ENCODE results near the gene GPR158.

DNA sequence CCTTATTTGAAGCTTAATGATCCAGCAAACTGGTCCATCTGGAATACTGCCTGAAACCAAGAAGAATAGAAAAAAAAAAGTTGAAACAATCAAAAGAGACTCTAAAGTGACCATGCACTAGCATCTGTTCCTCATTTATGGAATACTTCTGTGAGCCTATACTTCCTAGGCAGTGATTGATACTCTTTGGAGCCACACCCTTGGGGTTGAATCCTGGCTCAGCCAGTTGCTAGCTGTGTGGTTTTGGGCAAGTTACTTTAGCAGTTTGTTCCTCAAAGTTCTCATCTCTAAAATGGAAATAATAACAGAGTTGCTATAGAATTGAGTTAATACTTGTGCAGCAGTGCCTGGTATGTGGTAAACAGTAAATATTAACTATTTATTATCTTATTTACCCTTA, 208.9 kb downstream of the GPR158 start:
- TF ChIP-seq, protein P1, sequence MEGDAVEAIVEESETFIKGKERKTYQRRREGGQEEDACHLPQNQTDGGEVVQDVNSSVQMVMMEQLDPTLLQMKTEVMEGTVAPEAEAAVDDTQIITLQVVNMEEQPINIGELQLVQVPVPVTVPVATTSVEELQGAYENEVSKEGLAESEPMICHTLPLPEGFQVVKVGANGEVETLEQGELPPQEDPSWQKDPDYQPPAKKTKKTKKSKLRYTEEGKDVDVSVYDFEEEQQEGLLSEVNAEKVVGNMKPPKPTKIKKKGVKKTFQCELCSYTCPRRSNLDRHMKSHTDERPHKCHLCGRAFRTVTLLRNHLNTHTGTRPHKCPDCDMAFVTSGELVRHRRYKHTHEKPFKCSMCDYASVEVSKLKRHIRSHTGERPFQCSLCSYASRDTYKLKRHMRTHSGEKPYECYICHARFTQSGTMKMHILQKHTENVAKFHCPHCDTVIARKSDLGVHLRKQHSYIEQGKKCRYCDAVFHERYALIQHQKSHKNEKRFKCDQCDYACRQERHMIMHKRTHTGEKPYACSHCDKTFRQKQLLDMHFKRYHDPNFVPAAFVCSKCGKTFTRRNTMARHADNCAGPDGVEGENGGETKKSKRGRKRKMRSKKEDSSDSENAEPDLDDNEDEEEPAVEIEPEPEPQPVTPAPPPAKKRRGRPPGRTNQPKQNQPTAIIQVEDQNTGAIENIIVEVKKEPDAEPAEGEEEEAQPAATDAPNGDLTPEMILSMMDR (conservative IDR thresholded peaks at IDR 0.05; ENCODE audit: low read length): no peak
- no peak for TF ChIP-seq EZH2phosphoT487 (IDR thresholded peaks at IDR 0.05; ENCODE audit: borderline replicate concordance, low read depth, low read length)

Measured in OCI-LY7 (cell line).